ENCODE data around the gene GJA1.
"Not testable (repeated sequence)": the region's sequence is repeated elsewhere in the genome, so short reads cannot be mapped to it uniquely, and the experiment has no call there.

GJA1 gene

GRCh38 chr6:121393731-121394505 lies 41.5 kb upstream of the GJA1 start:
- Histone ChIP-seq H3K9ac (ENCODE audit: low read depth, low read length, poor library complexity, severe bottlenecking) (no peak overlapping the region), H3K4me2 (ENCODE audit: low read depth, low read length, poor library complexity, severe bottlenecking) (no peak overlapping the region), H3K4me1 (ENCODE audit: insufficient read depth, low read length, poor library complexity, severe bottlenecking) (no peaks in the 10 kb centered on the region)

GRCh38 chr6:121395736-121396135 lies 39.7 kb upstream of the GJA1 start:
- Histone ChIP-seq H3K4me3 (ENCODE audit: low read length, poor library complexity, severe bottlenecking) (no peak overlapping the region), H3K27me3 (ENCODE audit: insufficient read depth, low read length, poor library complexity, severe bottlenecking) (no peaks in the 10 kb centered on the region), H3K4me1 (ENCODE audit: insufficient read depth, low read length, poor library complexity, severe bottlenecking) (no peaks in the 10 kb centered on the region), H3K9ac (ENCODE audit: low read depth, low read length, poor library complexity, severe bottlenecking) (no peak overlapping the region), H3K9me3 (ENCODE audit: insufficient read depth, low read depth, low read length) (no peaks in the 10 kb centered on the region), H3K4me2 (ENCODE audit: low read depth, low read length, poor library complexity, severe bottlenecking) (no peak overlapping the region), H3F3A (ENCODE audit: low read depth) (no peaks in the 10 kb centered on the region), H3K36me3 (ENCODE audit: insufficient read depth, low read length) (no peaks in the 10 kb centered on the region), H2AFZ (ENCODE audit: low read length) (no peak overlapping the region), H4K20me1 (ENCODE audit: insufficient read depth, low read length, poor library complexity, severe bottlenecking) (no peaks in the 10 kb centered on the region), H3K79me2 (ENCODE audit: insufficient read depth, low read length) (no peaks in the 10 kb centered on the region), H3K9me2 (replicated peaks; ENCODE audit: low read depth, low read length) (no peaks in the 10 kb centered on the region)
- no peak for TF ChIP-seq CTCF (conservative IDR thresholded peaks at IDR 0.05; ENCODE audit: low read length)
- TF ChIP-seq EZH2phosphoT487 (IDR thresholded peaks at IDR 0.05; ENCODE audit: borderline replicate concordance): no peak

More at GRCh38 chr6:121393731-121394505, 41.5 kb upstream of the GJA1 start:
- H3K36me3 ChIP-seq (ENCODE audit: insufficient read depth, low read length): no peaks in the 10 kb centered on the region
- H3K4me3 ChIP-seq (ENCODE audit: low read length, poor library complexity, severe bottlenecking): no peak overlapping the region
- H4K20me1 ChIP-seq (ENCODE audit: insufficient read depth, low read length, poor library complexity, severe bottlenecking): no peaks in the 10 kb centered on the region
- H3F3A ChIP-seq (ENCODE audit: low read depth): no peaks in the 10 kb centered on the region
- H3K27me3 ChIP-seq (ENCODE audit: insufficient read depth, low read length, poor library complexity, severe bottlenecking): no peaks in the 10 kb centered on the region
- H3K9me2 ChIP-seq (replicated peaks; ENCODE audit: low read depth, low read length): no peaks in the 10 kb centered on the region
- no peaks in the 10 kb centered on the region for H3K79me2 ChIP-seq (ENCODE audit: insufficient read depth, low read length)
- H2AFZ ChIP-seq (ENCODE audit: low read length): no peak overlapping the region
- TF ChIP-seq EZH2phosphoT487 (IDR thresholded peaks at IDR 0.05; ENCODE audit: borderline replicate concordance) (no peak), CTCF (conservative IDR thresholded peaks at IDR 0.05; ENCODE audit: low read length) (no peak)
- no peaks in the 10 kb centered on the region for H3K9me3 ChIP-seq (ENCODE audit: insufficient read depth, low read depth, low read length)

- not testable (repeated sequence) for H4K20me1 ChIP-seq (ENCODE audit: insufficient read depth, low read length, poor library complexity, severe bottlenecking); H3K27me3 ChIP-seq (ENCODE audit: insufficient read depth, low read length, poor library complexity, severe bottlenecking); H3K9me3 ChIP-seq (ENCODE audit: insufficient read depth, low read depth, low read length); H3K79me2 ChIP-seq (ENCODE audit: insufficient read depth, low read length); H3K4me1 ChIP-seq (ENCODE audit: insufficient read depth, low read length, poor library complexity, severe bottlenecking); H3K36me3 ChIP-seq (ENCODE audit: insufficient read depth, low read length); H3K4me2 ChIP-seq (ENCODE audit: low read depth, low read length, poor library complexity, severe bottlenecking); H2AFZ ChIP-seq (ENCODE audit: low read length); H3K4me3 ChIP-seq (ENCODE audit: low read length, poor library complexity, severe bottlenecking); H3F3A ChIP-seq (ENCODE audit: low read depth); H3K9me2 ChIP-seq (replicated peaks; ENCODE audit: low read depth, low read length); H3K9ac ChIP-seq (ENCODE audit: low read depth, low read length, poor library complexity, severe bottlenecking)
These were observed 38.3 kb upstream of the GJA1 start for GRCh38 chr6:121397188-121397587.

GRCh38 chr6:121398127-121398526 lies 37.3 kb upstream of the GJA1 start:
- no peaks in the 10 kb centered on the region for H3K36me3 ChIP-seq (ENCODE audit: insufficient read depth, low read length)
- TF ChIP-seq EZH2phosphoT487 (IDR thresholded peaks at IDR 0.05; ENCODE audit: borderline replicate concordance) (no peak), CTCF (conservative IDR thresholded peaks at IDR 0.05; ENCODE audit: low read length) (no peak)
- no peak overlapping the region for H3K9ac ChIP-seq (ENCODE audit: low read depth, low read length, poor library complexity, severe bottlenecking)
- H3K79me2 ChIP-seq (ENCODE audit: insufficient read depth, low read length): no peaks in the 10 kb centered on the region
- H3K27me3 ChIP-seq (ENCODE audit: insufficient read depth, low read length, poor library complexity, severe bottlenecking): no peaks in the 10 kb centered on the region
- H3K9me2 ChIP-seq (replicated peaks; ENCODE audit: low read depth, low read length): no peaks in the 10 kb centered on the region
- no peak overlapping the region for H3K4me3 ChIP-seq (ENCODE audit: low read length, poor library complexity, severe bottlenecking)
- no peaks in the 10 kb centered on the region for H3F3A ChIP-seq (ENCODE audit: low read depth)
- H4K20me1 ChIP-seq (ENCODE audit: insufficient read depth, low read length, poor library complexity, severe bottlenecking): no peaks in the 10 kb centered on the region
- H3K9me3 ChIP-seq (ENCODE audit: insufficient read depth, low read depth, low read length): no peaks in the 10 kb centered on the region
- no peak overlapping the region for H3K4me2 ChIP-seq (ENCODE audit: low read depth, low read length, poor library complexity, severe bottlenecking)
- no peak overlapping the region for H2AFZ ChIP-seq (ENCODE audit: low read length)
- no peaks in the 10 kb centered on the region for H3K4me1 ChIP-seq (ENCODE audit: insufficient read depth, low read length, poor library complexity, severe bottlenecking)
